HepG2 (cell line): Measurements from ENCODE around the gene CAMK4. TPM values are rescaled to one million over a fixed set of nuclear protein-coding genes. Genes with fewer than 3 reads are reported as not detected.

ENCODE experiments used
- ATAC-seq: fragments of 200-7000 bp; cut with Tn5 transposase; 3 replicates; pipeline ENCODE4 v1.9.1; 2020; ENCODE audit warnings: mild to moderate bottlenecking, moderate library complexity
- BruUV-seq: library from RNA; stranded (reverse); fragments of 400-500 nt; replicated peaks from 2 replicates; lab custom pipeline; 2021; lab: Mats Ljungman, UMichigan
- CTCF ChIA-PET: fragments of 300-600 bp; formaldehyde crosslinking; extraction: SDS; loops from one replicate; lab custom pipeline; 2021; ENCODE audit warnings: low total read pairs, inconsistent platforms, low intra/inter-chr PET ratio; lab: Yijun Ruan, JAX
- POLR2A ChIA-PET: fragments of 350-600 bp; sonication (Branson Sonifier 250); formaldehyde crosslinking; loops from one replicate; lab custom pipeline; 2020; ENCODE audit warnings: antibody characterized with exemption, inconsistent platforms; lab: Yijun Ruan, JAX
- DNase-seq: peaks from one replicate; pipeline ENCODE4 v3.0.0-alpha.2; 2015; ENCODE audit warnings: low spot score
- FAIRE-seq: peaks from 3 replicates; lab custom pipeline; 2011; peaks lifted over from hg19 to GRCh38; lab: Jason Lieb, UNC
- H2AFZ ChIP-seq: one replicate; pipeline ENCODE4 v1.6.1; 2011; ENCODE audit warnings: low read length, inconsistent platforms
- H3K27ac ChIP-seq: fragments of 300-600 bp; 3 replicates; pipeline ENCODE4 v1.8.0; 2011; ENCODE audit warnings: mixed run types, mild to moderate bottlenecking, mixed read lengths, low read length, inconsistent platforms; ENCODE audit not compliant: insufficient read depth; ENCODE audit errors: extremely low read length
- H3K27me3 ChIP-seq, 2 experiments: fragments of 200-600 bp in 1 of 2; 2 replicates in 1 of 2; 3 replicates in 1 of 2; pipeline versions ENCODE4 v1.6.0 to v1.8.0; 2011; ENCODE audit warnings: low read length in 2 of 2, mild to moderate bottlenecking in 2 of 2, moderate library complexity in 2 of 2, inconsistent platforms in 1 of 2; ENCODE audit not compliant: insufficient read depth in 2 of 2, control insufficient read depth in 1 of 2
- H3K36me3 ChIP-seq, 2 experiments: fragments of 200-600 bp in 1 of 2; replicated peaks in 1 of 2; 2 replicates in 1 of 2; 3 replicates in 1 of 2; pipeline versions ENCODE4 v1.5.1 to v1.8.0; 2011; ENCODE audit warnings: low read length in 2 of 2, inconsistent platforms in 1 of 2; ENCODE audit not compliant: insufficient read depth in 2 of 2, control insufficient read depth in 1 of 2
- H3K4me1 ChIP-seq: 2 replicates; pipeline ENCODE4 v1.5.1; 2012; ENCODE audit warnings: low read length, inconsistent platforms; ENCODE audit not compliant: insufficient read depth
- H3K4me2 ChIP-seq: 2 replicates; pipeline ENCODE4 v1.6.0; 2011; ENCODE audit warnings: low read depth, low read length, inconsistent platforms
- H3K4me3 ChIP-seq, 3 experiments: fragments of 200-600 bp in 1 of 3; sonication (generic), shearing (Covaris generic) in 1 of 3; replicated peaks in 1 of 3; 2 replicates each; pipeline ENCODE4 v1.5.1; 2011 to 2016; ENCODE audit warnings: low read length in 3 of 3, inconsistent platforms in 2 of 3, low read depth in 2 of 3, mild to moderate bottlenecking in 2 of 3, control low read depth in 1 of 3, mixed read lengths in 1 of 3; ENCODE audit not compliant: insufficient read depth in 1 of 3
- H3K79me2 ChIP-seq: one replicate; pipeline ENCODE4 v1.6.1; 2011; ENCODE audit warnings: low read length, inconsistent platforms; ENCODE audit not compliant: insufficient read depth
- H3K9ac ChIP-seq: 2 replicates; pipeline ENCODE4 v1.6.0; 2011; ENCODE audit warnings: mild to moderate bottlenecking, low read depth, low read length, inconsistent platforms; ENCODE audit not compliant: insufficient read depth
- H3K9me3 ChIP-seq: 2 replicates; pipeline ENCODE4 v1.5.1; 2012; ENCODE audit warnings: mild to moderate bottlenecking, low read length
- H4K20me1 ChIP-seq: 2 replicates; pipeline ENCODE4 v1.6.0; 2011; ENCODE audit warnings: inconsistent platforms, mild to moderate bottlenecking, low read length, moderate library complexity; ENCODE audit not compliant: insufficient read depth
- ATF1 ChIP-seq: IDR thresholded peaks from 2 replicates; pipeline ENCODE4 v1.6.1; 2016; ENCODE audit warnings: mild to moderate bottlenecking, control low read depth
- ESRRA ChIP-seq: sonication (generic); formaldehyde crosslinking; IDR thresholded peaks from 2 replicates; pipeline ENCODE4 v1.5.1; 2020; ENCODE audit warnings: mild to moderate bottlenecking, low read depth, missing genetic modification reagents
- FOSL2 ChIP-seq: sonication (generic); formaldehyde crosslinking; IDR thresholded peaks from 2 replicates; pipeline ENCODE4 v1.4.0; 2020; ENCODE audit warnings: missing genetic modification reagents
- GABPB1 ChIP-seq: IDR thresholded peaks from 2 replicates; pipeline ENCODE4 v1.6.1; 2016; ENCODE audit warnings: mild to moderate bottlenecking, missing genetic modification reagents, moderate library complexity, missing compliant biosample characterization
- GATAD2A ChIP-seq: IDR thresholded peaks from 2 replicates; pipeline ENCODE4 v1.6.1; 2016
- HOMEZ ChIP-seq: IDR thresholded peaks from 2 replicates; pipeline ENCODE4 v1.6.1; 2016; ENCODE audit warnings: low read depth
- MZF1 ChIP-seq: sonication (generic); formaldehyde crosslinking; IDR thresholded peaks from 2 replicates; pipeline ENCODE4 v1.8.1; 2023; ENCODE audit warnings: mild to moderate bottlenecking, missing genetic modification reagents, borderline replicate concordance
- NFE2 ChIP-seq: sonication (generic); formaldehyde crosslinking; IDR thresholded peaks from 2 replicates; pipeline ENCODE4 v1.4.0; 2020; ENCODE audit warnings: missing genetic modification reagents
- NFE2L2 ChIP-seq: fragments of 150-350 bp; IDR thresholded peaks from 2 replicates; pipeline ENCODE4 v1.6.1; 2014; ENCODE audit warnings: low read length
- REPIN1 ChIP-seq: sonication (generic); formaldehyde crosslinking; IDR thresholded peaks from 2 replicates; pipeline ENCODE4 v1.8.0; 2022; ENCODE audit warnings: missing genetic modification reagents, low read depth, mild to moderate bottlenecking, borderline replicate concordance
- RFXANK ChIP-seq: IDR thresholded peaks from 2 replicates; pipeline ENCODE4 v1.6.1; 2016
- SOX5 ChIP-seq: IDR thresholded peaks from 2 replicates; pipeline ENCODE4 v1.6.1; 2016; ENCODE audit warnings: borderline replicate concordance
- TARDBP ChIP-seq: sonication (generic); formaldehyde crosslinking; IDR thresholded peaks from 2 replicates; pipeline ENCODE4 v1.8.0; 2022; ENCODE audit warnings: mild to moderate bottlenecking, missing genetic modification reagents
- TFE3 ChIP-seq: IDR thresholded peaks from 2 replicates; pipeline ENCODE4 v1.6.1; 2016
- THAP11 ChIP-seq: IDR thresholded peaks from 2 replicates; pipeline ENCODE4 v1.6.1; 2016; ENCODE audit warnings: missing biosample characterization, missing genetic modification reagents
- ZFP1 ChIP-seq: IDR thresholded peaks from 2 replicates; pipeline ENCODE4 v1.6.1; 2016
- ZIK1 ChIP-seq: sonication (generic); formaldehyde crosslinking; IDR thresholded peaks from 2 replicates; pipeline ENCODE4 v1.5.0; 2020; ENCODE audit warnings: mild to moderate bottlenecking, low read depth, missing genetic modification reagents, borderline replicate concordance
- ZNF451 ChIP-seq: sonication (generic); formaldehyde crosslinking; IDR thresholded peaks from 2 replicates; pipeline ENCODE4 v1.5.0; 2020; ENCODE audit warnings: mild to moderate bottlenecking, missing genetic modification reagents
- ZNF562 ChIP-seq: sonication (generic); formaldehyde crosslinking; IDR thresholded peaks from 2 replicates; pipeline ENCODE4 v1.8.0; 2022; ENCODE audit warnings: missing genetic modification reagents, borderline replicate concordance
- ZNF737 ChIP-seq: sonication (generic); formaldehyde crosslinking; IDR thresholded peaks from 2 replicates; pipeline ENCODE4 v1.5.0; 2020; ENCODE audit warnings: missing genetic modification reagents, mild to moderate bottlenecking, borderline replicate concordance
- ZNF749 ChIP-seq: sonication (generic); formaldehyde crosslinking; IDR thresholded peaks from 2 replicates; pipeline ENCODE4 v1.8.0; 2022; ENCODE audit warnings: mild to moderate bottlenecking, missing genetic modification reagents, moderate library complexity, borderline replicate concordance
- WGBS: methylation state at CpG from one replicate; pipeline ENCODE4 v1.1.6; 2017; ENCODE audit warnings: low lambda C conversion rate; 5-methylcytosine and 5-hydroxymethylcytosine counted together
- in situ Hi-C: cut with HindIII; loops from 2 replicates; pipeline ENCODE4 v1.10.0; 2017; ENCODE audit warnings: low pct_unique_long_range_greater_than_20kb; ENCODE audit not compliant: extremely low pct_ligation_motif_present
- intact Hi-C: fragments of 100-400 bp; cut with micrococcal nuclease; formaldehyde crosslinking; loops from one replicate; pipeline ENCODE4 v1.10.0; 2022; ENCODE audit not compliant: unreplicated experiment
- polyA plus RNA-seq, 8 experiments: library from polyadenylated mRNA; depleted of rRNA in 3 of 8; stranded (reverse) in 7 of 8; unstranded in 1 of 8; fragments of >200 nt; fragmentation: Illumina TruSeq in 4 of 8; extraction: Trizol in 4 of 8; gene quantifications; 2 replicates each; pipeline versions ENCODE4 v1.2.1 to v1.2.3, GENCODE V29; 2011 to 2016; ENCODE audit warnings: low read depth in 4 of 8, missing spikeins in 1 of 8, mixed read lengths in 1 of 8; ENCODE audit not compliant: insufficient read depth in 1 of 8
- total RNA-seq, 5 experiments: library from RNA; depleted of rRNA; stranded (reverse); fragments of >200 nt; fragmentation: Illumina TruSeq; extraction: Trizol; gene quantifications; 2 replicates each; pipeline ENCODE4 v1.2.3, GENCODE V29; 2016; ENCODE audit warnings: low read depth in 1 of 5

The CAMK4 gene
- total and polyA plus RNA-seq, 2 of the 13 experiments (the other 11 are each of a cell fraction or from before 2014, with no cell fraction given) = not detected

- TF ChIP-seq SOX5 (CRISPR knock-in tag) = no peak
- no peak for TF ChIP-seq ATF1
- no peak for TF ChIP-seq ZNF562 (CRISPR knock-in tag)
- no peak for TF ChIP-seq TFE3 (CRISPR knock-in tag)
- TF ChIP-seq TARDBP (CRISPR knock-in tag) = no peak
- no peak for TF ChIP-seq ZNF737 (CRISPR knock-in tag)
- no peak for TF ChIP-seq ZNF749 (CRISPR knock-in tag)
- no peak for TF ChIP-seq MZF1
- no peak for TF ChIP-seq ZFP1 (CRISPR knock-in tag)
- TF ChIP-seq REPIN1 = no peak
Measured at GRCh38 chr5:111528056-111528455, 303.9 kb downstream of the CAMK4 start (continued).

GRCh38 chr5:111530298-111530740, 306.1 kb downstream of the CAMK4 start:
- intact Hi-C loops = no loop called here
- H3K4me3 ChIP-seq = peak overlapping the region in 1 of 3 experiments; percentile 49; a peak in 1 of 6 replicates

More at GRCh38 chr5:111530298-111530740, 306.1 kb downstream of the CAMK4 start:
- no peaks in the 10 kb centered on the region for H3K79me2 ChIP-seq
- H4K20me1 ChIP-seq = no peaks in the 10 kb centered on the region
- BruUV-seq = no TSS peak
- DNase-seq (peak; percentile 15), ATAC-seq (peak; percentile 78), FAIRE-seq (no peak)
- in situ Hi-C loops = no loop called here
- ChIA-PET CTCF (no interaction called here), POLR2A (no interaction called here)
- H3K9me3 ChIP-seq = no peaks in the 10 kb centered on the region
- H3K4me2 ChIP-seq = peak overlapping the region; percentile 48
- no peak overlapping the region for H2AFZ ChIP-seq
- H3K36me3 ChIP-seq = no peaks in the 10 kb centered on the region
- no peak overlapping the region for H3K9ac ChIP-seq
- 3% methylated on average over 10 of the region's 10 CpGs for WGBS
- H3K4me1 ChIP-seq = peaks cover 8% of the 10 kb centered on the region; the same call in 1 of the 2 replicates
- peak; percentile 81 for TF ChIP-seq FOSL2 (CRISPR knock-in tag)
- TF ChIP-seq ZNF451 (CRISPR knock-in tag) = no peak
- TF ChIP-seq RFXANK (CRISPR knock-in tag) = no peak
- no peak for TF ChIP-seq ZIK1 (CRISPR knock-in tag)
- no peak for TF ChIP-seq GATAD2A (CRISPR knock-in tag)
- TF ChIP-seq ESRRA (CRISPR knock-in tag) = no peak
- TF ChIP-seq NFE2L2 = peak; percentile 23; the same call in 1 of the 2 replicates
- no peak for TF ChIP-seq THAP11 (CRISPR knock-in tag)
- peak; percentile 73; the same call in 1 of the 2 replicates for TF ChIP-seq NFE2 (CRISPR knock-in tag)
- peak; percentile 41; the same call in 1 of the 2 replicates for TF ChIP-seq GABPB1 (CRISPR knock-in tag)
- 0 out of 2 replicates have a peak, but pooled peaks have one; percentile 19 for TF ChIP-seq HOMEZ (CRISPR knock-in tag)
- H3K27ac ChIP-seq = no peak overlapping the region
- H3K27me3 ChIP-seq = no peaks in the 10 kb centered on the region
